ENCODE measurements around the gene RPL36AL. TPM values are rescaled to one million over a fixed set of nuclear protein-coding genes. Genes with fewer than 3 reads are reported as not detected.

The RPL36AL gene
- polyA plus RNA-seq, 1 of the 3 experiments (the other 2 are of a cell fraction), result 337 TPM

DNA sequence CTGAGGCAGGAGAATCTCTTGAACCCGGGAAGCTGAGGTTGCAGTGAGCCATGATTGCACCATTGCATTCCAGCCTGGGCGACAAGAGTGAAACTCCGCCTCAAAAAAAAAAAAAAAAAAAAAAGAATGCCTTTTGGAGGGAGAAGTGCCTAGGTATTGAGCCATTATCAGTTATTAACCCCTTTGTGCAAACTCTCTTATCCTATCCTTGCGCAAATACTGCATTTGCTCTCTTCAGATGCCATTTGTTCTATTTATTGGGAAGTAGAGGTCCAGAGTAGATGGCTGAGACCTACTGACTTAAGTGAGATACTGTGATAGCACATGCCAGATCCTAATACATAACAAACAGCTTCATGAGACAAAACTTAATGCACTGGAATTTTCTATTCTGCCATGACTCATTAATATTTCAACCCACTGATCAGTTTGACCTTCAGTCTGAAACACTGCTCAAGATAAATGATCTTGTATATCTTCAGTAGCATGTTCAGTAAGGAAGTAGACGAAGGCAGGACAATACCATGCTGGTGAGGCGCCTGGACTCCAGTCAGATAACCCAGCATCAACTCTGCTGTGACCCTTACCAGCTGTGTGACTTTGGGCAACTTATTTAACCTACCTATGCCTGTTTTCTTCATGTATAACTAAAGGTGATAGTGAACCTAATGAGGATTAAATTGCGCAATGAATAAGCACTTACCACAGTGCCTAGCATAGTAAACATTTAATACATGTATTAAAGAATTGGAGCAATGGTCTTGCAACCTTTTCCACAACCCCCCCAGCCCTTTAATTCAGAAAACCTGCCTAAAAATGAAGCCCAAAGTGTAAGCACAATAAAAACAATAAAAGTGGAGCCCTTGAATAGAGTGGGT lies 20.4 kb upstream of the RPL36AL start (continued):
- no peak for TF ChIP-seq TEAD4 (IDR thresholded peaks at IDR 0.05; ENCODE audit: borderline replicate concordance, insufficient read depth)
- TF ChIP-seq PBX3 (IDR thresholded peaks at IDR 0.05), result no peak

DNA sequence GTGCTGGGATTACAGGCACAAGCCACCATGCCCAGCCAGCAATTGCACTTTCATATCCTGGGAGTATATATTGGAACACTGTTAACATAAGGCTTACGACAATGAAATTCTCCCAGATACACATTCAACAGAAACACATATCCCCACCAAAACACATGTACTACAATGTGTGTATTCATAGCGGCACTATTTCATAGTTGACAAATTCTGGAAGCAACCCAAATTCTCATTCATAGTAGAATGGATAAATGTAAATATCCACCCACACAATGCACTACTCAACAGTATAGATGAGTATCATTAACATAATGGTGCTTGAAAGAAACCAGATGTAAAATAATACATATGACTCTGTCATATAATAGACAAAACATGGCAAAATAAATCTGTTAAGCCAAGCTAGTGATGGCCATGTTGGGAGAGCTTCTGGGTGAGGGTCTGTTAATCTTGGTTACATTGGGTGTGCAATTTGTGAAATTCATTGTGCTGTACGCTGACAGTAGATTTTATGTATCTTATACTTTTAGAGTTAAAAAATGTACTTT lies 17.2 kb upstream of the RPL36AL start:
- H3K9me3 ChIP-seq, result no peaks in the 10 kb centered on the region
- DNase-seq, result peak; percentile 32
- ChIA-PET POLR2A (interaction anchor here (0.6 kb wide), 2 partner anchors 193 to 215 kb away, joined by 4 to 5 read pairs; partner anchors contain the start of gene NEMF), CTCF (interaction anchor here (1.1 to 1.9 kb wide), 4 partner anchors 13 to 215 kb away, joined by 3 to 5 read pairs (median 4); partner anchors contain the start of gene NEMF)
- H3K36me3 ChIP-seq (replicated peaks in 1 of 2; ENCODE audit: control insufficient read depth in 1 of 2, insufficient read depth in 2 of 2, low read length in 1 of 2), result peaks cover 16 to 30% of the 10 kb centered on the region in 2 experiments
- no peaks in the 10 kb centered on the region for H3K9me2 ChIP-seq
- no peak overlapping the region for H3K4me3 ChIP-seq (ENCODE audit: low read depth in 2 of 2, low read length in 1 of 2)
- peaks cover 7% of the 10 kb centered on the region in 2 experiments; a peak in 2 of 4 replicates for H3K4me1 ChIP-seq (ENCODE audit: control insufficient read depth in 1 of 2, insufficient read depth in 2 of 2, low read depth in 1 of 2, low read length in 1 of 2)
- 69% methylated on average over 3 of the region's 3 CpGs for WGBS (ENCODE audit: low lambda C conversion rate)
- no peaks in the 10 kb centered on the region for H3K27me3 ChIP-seq (ENCODE audit: insufficient read depth)
- H3F3A ChIP-seq (replicated peaks; ENCODE audit: insufficient read depth), result peaks cover 41% of the 10 kb centered on the region
- TF ChIP-seq RAD21 (IDR thresholded peaks at IDR 0.05; ENCODE audit: low read length), result no peak
- 0 out of 2 replicates have a peak, but pooled peaks have one; percentile 33 for TF ChIP-seq RCOR1 (IDR thresholded peaks at IDR 0.05; ENCODE audit: low read length)
- TF ChIP-seq, protein P1, sequence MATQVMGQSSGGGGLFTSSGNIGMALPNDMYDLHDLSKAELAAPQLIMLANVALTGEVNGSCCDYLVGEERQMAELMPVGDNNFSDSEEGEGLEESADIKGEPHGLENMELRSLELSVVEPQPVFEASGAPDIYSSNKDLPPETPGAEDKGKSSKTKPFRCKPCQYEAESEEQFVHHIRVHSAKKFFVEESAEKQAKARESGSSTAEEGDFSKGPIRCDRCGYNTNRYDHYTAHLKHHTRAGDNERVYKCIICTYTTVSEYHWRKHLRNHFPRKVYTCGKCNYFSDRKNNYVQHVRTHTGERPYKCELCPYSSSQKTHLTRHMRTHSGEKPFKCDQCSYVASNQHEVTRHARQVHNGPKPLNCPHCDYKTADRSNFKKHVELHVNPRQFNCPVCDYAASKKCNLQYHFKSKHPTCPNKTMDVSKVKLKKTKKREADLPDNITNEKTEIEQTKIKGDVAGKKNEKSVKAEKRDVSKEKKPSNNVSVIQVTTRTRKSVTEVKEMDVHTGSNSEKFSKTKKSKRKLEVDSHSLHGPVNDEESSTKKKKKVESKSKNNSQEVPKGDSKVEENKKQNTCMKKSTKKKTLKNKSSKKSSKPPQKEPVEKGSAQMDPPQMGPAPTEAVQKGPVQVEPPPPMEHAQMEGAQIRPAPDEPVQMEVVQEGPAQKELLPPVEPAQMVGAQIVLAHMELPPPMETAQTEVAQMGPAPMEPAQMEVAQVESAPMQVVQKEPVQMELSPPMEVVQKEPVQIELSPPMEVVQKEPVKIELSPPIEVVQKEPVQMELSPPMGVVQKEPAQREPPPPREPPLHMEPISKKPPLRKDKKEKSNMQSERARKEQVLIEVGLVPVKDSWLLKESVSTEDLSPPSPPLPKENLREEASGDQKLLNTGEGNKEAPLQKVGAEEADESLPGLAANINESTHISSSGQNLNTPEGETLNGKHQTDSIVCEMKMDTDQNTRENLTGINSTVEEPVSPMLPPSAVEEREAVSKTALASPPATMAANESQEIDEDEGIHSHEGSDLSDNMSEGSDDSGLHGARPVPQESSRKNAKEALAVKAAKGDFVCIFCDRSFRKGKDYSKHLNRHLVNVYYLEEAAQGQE (IDR thresholded peaks at IDR 0.05; ENCODE audit: low read depth, low read length), result no peak
- peak; percentile 26; the same call in 1 of the 2 replicates for TF ChIP-seq GATA2 (CRISPR knock-in tag; IDR thresholded peaks at IDR 0.05)
- no peak for TF ChIP-seq GABPA (IDR thresholded peaks at IDR 0.05; ENCODE audit: low read depth)
- peaks cover 89% of the 10 kb centered on the region for H3K79me2 ChIP-seq (ENCODE audit: insufficient read depth)
- peaks cover 8% of the 10 kb centered on the region; the same call in 1 of the 2 replicates for H4K20me1 ChIP-seq (ENCODE audit: insufficient read depth)
- H3K4me2 ChIP-seq, result no peak overlapping the region
- H3K9ac ChIP-seq, result no peak overlapping the region
- H3K27ac ChIP-seq (ENCODE audit: low read depth in 2 of 2, low read length in 1 of 2), result no peak overlapping the region
- H2AFZ ChIP-seq (ENCODE audit: low read depth), result no peak overlapping the region
